Effector memory CD4-positive, alpha-beta T cell (primary cell): ENCODE data around the gene SLC22A16.

ENCODE experiments used
- DNase-seq, 3 donors: peaks; one replicate each; pipeline ENCODE4 v3.0.0-alpha.2; 2020
- H3K27ac ChIP-seq: 2 replicates; pipeline ENCODE4 v1.7.0; 2013; ENCODE audit warnings: mild to moderate bottlenecking, low read length, moderate library complexity; ENCODE audit not compliant: insufficient read depth, poor library complexity, severe bottlenecking
- H3K27me3 ChIP-seq: replicated peaks from 2 replicates; pipeline ENCODE4 v1.7.0; 2013; ENCODE audit warnings: mild to moderate bottlenecking, low read length; ENCODE audit not compliant: insufficient read depth, control insufficient read depth, poor library complexity, severe bottlenecking
- H3K36me3 ChIP-seq: 2 replicates; pipeline ENCODE4 v1.7.0; 2013; ENCODE audit warnings: mild to moderate bottlenecking, low read length, moderate library complexity; ENCODE audit not compliant: control insufficient read depth, insufficient read depth
- H3K4me1 ChIP-seq: 2 replicates; pipeline ENCODE4 v1.7.0; 2013; ENCODE audit warnings: low read length, mild to moderate bottlenecking; ENCODE audit not compliant: control insufficient read depth, insufficient read depth, poor library complexity, severe bottlenecking
- H3K4me3 ChIP-seq: 2 replicates; pipeline ENCODE4 v1.7.0; 2013; ENCODE audit warnings: low read length, low read depth, mild to moderate bottlenecking; ENCODE audit not compliant: insufficient read depth, poor library complexity, severe bottlenecking
- H3K9me3 ChIP-seq: 2 replicates; pipeline ENCODE4 v1.7.0; 2013; ENCODE audit warnings: mild to moderate bottlenecking, low read length, moderate library complexity; ENCODE audit not compliant: control insufficient read depth

SLC22A16 gene

DNA sequence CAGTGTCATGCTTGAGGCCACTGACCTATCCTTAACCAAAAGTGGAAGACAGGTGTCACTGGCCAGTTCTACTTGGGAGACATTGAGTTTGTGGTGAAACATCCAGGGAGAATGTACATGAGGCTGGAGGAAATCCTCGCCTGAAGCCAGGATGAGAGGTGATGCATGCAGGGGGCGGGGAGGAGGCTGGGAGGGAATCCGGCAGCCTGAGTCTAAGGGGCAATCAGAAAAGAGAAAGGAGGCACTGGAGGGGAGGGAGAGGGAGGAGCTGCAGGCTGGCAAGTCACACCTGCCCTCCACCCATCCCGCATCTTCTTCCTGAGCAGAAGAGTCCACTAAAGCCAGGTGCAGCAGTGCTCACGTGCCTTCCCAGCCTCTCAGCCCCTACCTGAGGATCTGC, 46.2 kb downstream of the SLC22A16 start:
- no peaks in the 10 kb centered on the region for H3K9me3 ChIP-seq
- H3K36me3 ChIP-seq = no peaks in the 10 kb centered on the region
- H3K4me1 ChIP-seq = no peaks in the 10 kb centered on the region
- H3K27me3 ChIP-seq = no peaks in the 10 kb centered on the region
- no peak overlapping the region for H3K4me3 ChIP-seq
- H3K27ac ChIP-seq = no peak overlapping the region
- DNase-seq = no peak

DNA sequence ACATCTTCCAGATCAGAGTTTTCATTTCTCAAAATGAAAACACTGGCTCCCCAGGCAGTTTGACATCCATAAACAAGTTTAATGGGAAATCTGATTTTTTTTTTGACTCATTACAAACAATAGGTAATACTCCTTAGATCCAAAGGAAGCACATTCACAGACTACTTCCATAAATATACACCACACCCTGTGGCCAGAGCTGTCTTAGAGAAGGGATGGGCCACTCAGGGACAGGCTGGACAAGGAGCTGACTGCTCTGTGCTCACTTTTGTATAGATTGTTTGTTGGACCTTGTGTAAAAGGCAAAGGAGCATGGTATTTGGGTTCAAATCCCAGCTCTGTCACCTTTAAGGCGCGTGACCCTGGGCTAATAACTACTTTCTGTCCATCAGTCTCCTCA, 48.3 kb downstream of the SLC22A16 start:
- Histone ChIP-seq H3K9me3 (no peaks in the 10 kb centered on the region), H3K27me3 (no peaks in the 10 kb centered on the region), H3K4me3 (no peak overlapping the region), H3K27ac (no peak overlapping the region), H3K36me3 (no peaks in the 10 kb centered on the region), H3K4me1 (no peaks in the 10 kb centered on the region)
- no peak for DNase-seq

DNA sequence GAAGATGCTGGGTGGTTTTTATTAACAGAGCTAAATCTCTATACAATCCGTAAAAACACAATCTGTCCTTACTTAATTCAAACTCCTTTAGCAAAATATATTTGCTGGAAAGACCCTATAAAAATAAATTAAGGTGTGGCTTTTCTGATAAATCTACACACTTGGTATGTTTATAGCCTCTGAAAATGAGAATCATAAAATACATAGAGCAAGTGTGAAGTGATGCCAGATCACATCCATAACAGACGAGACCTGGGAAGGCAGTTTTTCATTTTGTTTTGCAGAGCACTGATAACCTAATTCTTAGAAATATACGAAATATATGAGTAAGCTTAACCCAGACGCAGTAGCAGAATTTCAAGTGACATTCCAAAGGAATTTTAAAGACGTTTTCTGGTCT, 50.6 kb downstream of the SLC22A16 start:
- H3K4me3 ChIP-seq = no peak overlapping the region
- DNase-seq = no peak
- no peaks in the 10 kb centered on the region for H3K36me3 ChIP-seq
- H3K9me3 ChIP-seq = no peaks in the 10 kb centered on the region
- no peak overlapping the region for H3K27ac ChIP-seq
- peaks cover 3% of the 10 kb centered on the region for H3K27me3 ChIP-seq
- H3K4me1 ChIP-seq = no peaks in the 10 kb centered on the region

DNA sequence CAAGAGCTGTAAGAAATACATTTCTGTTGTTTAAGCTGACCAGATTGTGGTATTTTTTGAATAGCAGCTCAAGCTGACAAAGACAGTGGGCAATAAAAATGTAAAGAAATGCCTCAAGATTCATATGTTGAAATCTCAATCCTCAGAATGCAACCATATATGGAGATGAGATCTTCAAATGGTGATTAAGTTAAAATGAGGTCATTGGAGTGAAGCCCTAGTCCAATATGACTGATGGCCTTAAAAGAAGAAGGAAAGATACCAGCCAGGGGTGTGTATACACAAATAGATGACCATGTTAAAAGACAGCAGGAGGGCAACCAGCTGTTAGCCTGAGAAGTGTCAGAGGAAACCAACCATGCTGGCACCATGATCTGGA, 54.0 kb downstream of the SLC22A16 start:
- no peaks in the 10 kb centered on the region for H3K4me1 ChIP-seq
- H3K36me3 ChIP-seq = no peaks in the 10 kb centered on the region

DNA sequence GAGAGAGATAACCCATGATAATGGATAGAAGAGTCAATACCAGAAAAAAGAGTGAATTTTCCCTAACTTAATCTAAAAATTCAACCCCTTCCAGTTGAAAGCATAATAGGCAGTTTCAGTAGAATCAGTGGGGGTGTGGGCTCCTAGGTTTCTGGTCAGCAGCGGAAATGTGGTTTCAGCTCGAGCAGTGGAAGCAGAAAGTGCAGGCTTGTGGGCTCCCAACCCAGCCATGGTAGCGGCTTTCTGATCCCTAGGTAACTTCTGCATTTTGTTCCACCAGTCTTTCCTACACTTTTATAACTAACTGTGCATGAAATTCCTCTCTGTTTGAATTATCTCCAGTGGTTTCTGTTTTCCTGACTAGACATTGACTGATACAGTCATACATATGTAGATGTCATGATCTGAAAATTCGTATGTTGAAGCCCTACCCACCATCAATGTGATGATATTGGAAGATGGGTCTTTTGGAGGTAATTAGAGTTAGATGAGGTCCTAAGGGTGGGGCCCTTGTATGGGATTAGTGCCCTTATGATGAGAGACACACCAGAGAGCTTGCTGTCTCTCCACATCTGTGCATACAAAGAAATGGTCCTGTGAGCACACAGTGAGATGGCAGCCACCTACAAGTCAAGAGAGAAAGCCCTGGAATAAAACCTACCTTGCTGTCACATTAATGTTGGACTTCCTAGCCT, 54.5 kb downstream of the SLC22A16 start:
- Histone ChIP-seq H3K4me3 (no peak overlapping the region), H3K9me3 (no peaks in the 10 kb centered on the region), H3K4me1 (no peaks in the 10 kb centered on the region), H3K36me3 (no peaks in the 10 kb centered on the region), H3K27me3 (peaks cover 3% of the 10 kb centered on the region), H3K27ac (no peak overlapping the region)
- DNase-seq = no peak

More for the DNA sequence above, 54.0 kb downstream of the SLC22A16 start:
- DNase-seq = no peak
- Histone ChIP-seq H3K27ac (no peak overlapping the region), H3K27me3 (peaks cover 3% of the 10 kb centered on the region), H3K4me3 (no peak overlapping the region), H3K9me3 (no peaks in the 10 kb centered on the region)

DNA sequence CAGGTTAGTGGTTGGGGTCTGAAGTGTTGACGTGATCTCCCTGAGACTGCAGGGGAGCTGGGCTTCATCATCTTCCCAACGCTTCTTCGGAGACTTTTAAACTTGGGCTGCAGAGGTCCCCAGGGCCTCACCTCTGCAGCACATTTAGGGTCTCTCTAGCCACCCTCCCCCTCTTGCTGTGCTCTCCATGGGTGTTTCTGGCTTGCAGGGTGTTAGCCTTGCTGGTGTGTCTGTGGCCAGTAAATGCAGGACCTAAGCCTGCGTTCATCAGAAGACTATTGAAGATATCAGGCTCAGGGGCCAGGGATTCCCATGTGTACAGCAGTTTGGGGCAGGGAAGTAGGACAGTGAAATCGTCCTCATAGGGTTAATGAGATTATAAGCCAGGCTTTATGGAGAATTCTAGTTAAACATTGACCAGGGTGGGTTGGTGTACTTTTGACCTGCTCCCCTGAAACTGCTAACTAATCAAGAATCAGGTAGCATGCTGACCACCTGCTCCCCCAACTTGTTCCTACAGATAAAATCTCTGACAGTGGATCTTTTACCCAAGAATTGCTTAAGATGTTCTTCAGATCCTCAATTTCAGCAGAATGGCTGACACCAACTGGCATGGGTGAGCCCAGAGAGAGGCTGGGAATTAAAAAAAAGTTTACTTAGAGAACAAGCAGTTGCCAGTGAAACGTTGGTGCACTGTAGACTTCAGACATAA, 57.2 kb downstream of the SLC22A16 start:
- Histone ChIP-seq H3K27ac (no peak overlapping the region), H3K27me3 (peaks cover 3% of the 10 kb centered on the region), H3K36me3 (no peaks in the 10 kb centered on the region), H3K9me3 (no peaks in the 10 kb centered on the region), H3K4me3 (no peak overlapping the region), H3K4me1 (no peaks in the 10 kb centered on the region)
- DNase-seq = no peak

DNA sequence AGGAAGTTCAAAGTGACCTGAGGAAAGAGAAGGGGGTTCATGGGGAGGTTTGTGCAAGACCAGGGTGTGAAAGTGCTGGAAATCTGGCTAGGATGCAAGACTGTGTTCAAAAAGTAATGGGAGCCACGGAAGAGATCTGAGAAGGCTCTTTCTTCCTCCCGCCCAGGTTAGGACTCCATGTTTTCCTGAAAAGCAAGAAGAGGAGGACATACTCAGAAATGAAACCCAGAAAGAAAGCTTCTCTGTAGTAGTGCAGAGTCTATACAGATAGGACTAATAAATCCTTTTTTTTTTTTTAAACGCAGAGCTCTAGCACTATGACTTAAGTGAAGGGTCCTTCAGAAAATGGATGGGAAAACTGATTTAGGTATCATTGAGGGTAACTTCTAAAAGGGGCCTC, 57.8 kb downstream of the SLC22A16 start:
- no peaks in the 10 kb centered on the region for H3K4me1 ChIP-seq
- no peak overlapping the region for H3K27ac ChIP-seq
- H3K4me3 ChIP-seq = no peak overlapping the region
- no peak for DNase-seq
- peaks cover 3% of the 10 kb centered on the region for H3K27me3 ChIP-seq
- no peaks in the 10 kb centered on the region for H3K36me3 ChIP-seq
- H3K9me3 ChIP-seq = no peaks in the 10 kb centered on the region

DNA sequence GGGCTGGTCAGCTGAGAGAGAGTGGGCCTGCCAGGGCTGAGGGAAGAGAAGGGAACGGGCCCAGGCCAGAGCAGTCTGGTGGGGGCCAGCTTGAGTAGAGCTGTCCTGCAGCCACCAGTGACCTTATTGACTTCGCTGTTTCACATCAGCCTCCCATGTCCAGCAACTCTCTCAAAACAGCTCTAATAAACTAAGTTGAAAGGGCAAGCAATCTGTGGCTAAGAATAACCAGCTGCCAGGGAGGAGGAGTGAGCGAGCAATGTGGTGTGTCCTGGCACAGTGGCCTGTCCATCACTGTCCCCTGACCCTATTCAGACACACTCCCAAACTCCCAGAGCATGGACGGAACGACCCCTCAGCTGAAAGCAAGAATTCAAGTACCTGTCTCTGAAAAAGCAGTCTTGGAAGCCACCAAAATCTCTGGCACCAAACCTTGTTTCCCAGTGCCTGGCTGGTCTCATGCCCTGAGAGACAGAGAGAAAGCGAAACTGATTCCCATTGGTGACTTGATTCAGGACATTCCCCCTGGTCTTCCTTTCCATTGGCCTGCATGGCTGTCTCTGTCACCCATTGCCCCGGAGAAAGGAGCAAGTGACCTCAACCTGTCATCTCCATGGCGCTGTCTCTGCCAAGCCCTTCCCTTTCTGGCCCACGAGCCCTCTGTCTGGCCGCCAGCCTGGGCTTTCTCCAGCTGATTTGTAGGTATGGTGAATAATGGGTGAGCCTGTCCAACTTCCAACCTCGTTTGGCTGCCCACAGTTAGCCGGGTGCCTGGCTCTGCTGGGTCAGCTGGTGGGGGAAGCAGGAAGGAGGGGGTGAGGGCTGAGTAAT, 61.1 kb downstream of the SLC22A16 start, which contains the start of gene DDO:
Gene DDO (minus strand): TSS at position 490 of the 831 bp plus-strand sequence. CDS start 2,113 bp downstream, outside the sequence.
- no peak within 1 kb of the TSS for H3K27ac ChIP-seq
- H3K4me3 ChIP-seq = no peak within 1 kb of the TSS
- no peaks in the 10 kb centered on the region for H3K4me1 ChIP-seq

DNA sequence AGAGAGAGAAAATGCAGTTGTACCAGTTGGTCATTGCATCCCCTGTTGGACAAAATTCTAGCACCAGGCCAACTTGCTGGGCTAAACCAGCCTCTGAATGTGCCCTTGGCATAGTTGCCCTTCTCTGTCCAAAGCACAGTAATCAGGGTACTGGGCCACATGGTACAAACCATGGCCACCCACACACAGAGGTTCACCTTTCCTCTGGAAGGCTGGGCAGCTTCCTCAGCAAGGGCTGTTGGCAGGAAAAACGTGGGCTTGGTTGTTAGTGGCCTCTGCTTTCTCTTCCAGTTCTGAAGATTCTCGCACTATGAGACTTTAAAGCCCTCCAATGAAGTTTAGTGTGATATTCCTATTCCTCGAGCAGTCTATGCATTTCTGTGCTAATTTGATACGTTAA, 61.7 kb downstream of the SLC22A16 start:
- DNase-seq = no peak
- no peaks in the 10 kb centered on the region for H3K36me3 ChIP-seq
- H3K4me3 ChIP-seq = no peak overlapping the region
- H3K4me1 ChIP-seq = no peaks in the 10 kb centered on the region
- H3K9me3 ChIP-seq = no peaks in the 10 kb centered on the region
- H3K27ac ChIP-seq = no peak overlapping the region
- H3K27me3 ChIP-seq = no peaks in the 10 kb centered on the region

More for the DNA sequence above, 61.1 kb downstream of the SLC22A16 start, which contains the start of gene DDO:
- Histone ChIP-seq H3K36me3 (no peaks in the 10 kb centered on the region), H3K9me3 (no peaks in the 10 kb centered on the region), H3K27me3 (no peaks in the 10 kb centered on the region)
- DNase-seq = no peak

DNA sequence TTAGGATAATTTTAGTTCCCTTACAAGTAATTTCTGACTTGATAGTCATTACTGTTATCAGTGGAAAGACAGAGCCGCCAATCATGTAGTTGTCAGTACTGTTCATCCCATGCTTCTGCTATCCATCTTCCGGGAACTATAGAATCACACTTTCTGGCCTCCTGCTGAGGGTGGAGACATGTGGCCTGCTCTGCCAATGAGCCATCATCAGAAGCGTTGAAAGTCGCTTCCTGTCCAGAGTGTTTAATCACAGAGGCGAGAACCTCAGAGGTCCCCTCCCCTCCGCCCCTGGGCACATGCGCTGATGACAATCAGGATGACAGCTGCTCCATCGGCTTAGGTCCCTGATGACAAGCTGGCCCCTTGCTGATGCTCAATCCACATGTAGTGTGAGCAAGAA, 64.1 kb downstream of the SLC22A16 start:
- no peaks in the 10 kb centered on the region for H3K36me3 ChIP-seq
- no peaks in the 10 kb centered on the region for H3K9me3 ChIP-seq
- H3K27ac ChIP-seq = no peak overlapping the region
- H3K4me3 ChIP-seq = no peak overlapping the region
- no peak for DNase-seq
- no peaks in the 10 kb centered on the region for H3K4me1 ChIP-seq
- H3K27me3 ChIP-seq = no peaks in the 10 kb centered on the region
